Panc1 (cell line): ENCODE data around the gene OR2AE1. TPM values are rescaled to one million over a fixed set of nuclear protein-coding genes. Genes with fewer than 3 reads are reported as not detected.

ENCODE experiments used
- ATAC-seq: fragments of 200-7000 bp; cut with Tn5 transposase; 2 replicates; pipeline ENCODE4 v1.9.1; 2020; ENCODE audit warnings: mild to moderate bottlenecking, moderate library complexity
- BruUV-seq: library from RNA; stranded (reverse); fragments of 400-500 nt; replicated peaks from 2 replicates; lab custom pipeline; 2021; lab: Mats Ljungman, UMichigan
- CTCF ChIA-PET: fragments of 300-600 bp; sonication (Branson Sonifier 250); formaldehyde crosslinking; loops from one replicate; lab custom pipeline; 2022; ENCODE audit warnings: antibody characterized with exemption; lab: Charles Lee
- POLR2A ChIA-PET: fragments of 300-600 bp; sonication (Branson Sonifier 250); formaldehyde crosslinking; loops from one replicate; lab custom pipeline; 2022; ENCODE audit warnings: antibody characterized with exemption; lab: Charles Lee
- DNase-seq: peaks from one replicate; pipeline ENCODE4 v3.0.0-alpha.2; 2010; ENCODE audit warnings: low read depth, low spot score
- H3K27ac ChIP-seq: 2 replicates; pipeline ENCODE4 v1.5.1; 2011; ENCODE audit warnings: mild to moderate bottlenecking, low read length, inconsistent platforms
- H3K27me3 ChIP-seq: fragments of 200-500 bp; sonication (Bioruptor generic); 2 replicates; pipeline ENCODE4 v1.6.0; 2014; ENCODE audit warnings: low read length, inconsistent platforms; ENCODE audit not compliant: control insufficient read depth, insufficient read depth
- H3K36me3 ChIP-seq: fragments of 200-500 bp; sonication (Bioruptor generic); 2 replicates; pipeline ENCODE4 v1.5.1; 2014; ENCODE audit warnings: inconsistent platforms, mild to moderate bottlenecking, low read length, moderate library complexity; ENCODE audit not compliant: control insufficient read depth, insufficient read depth
- H3K4me1 ChIP-seq: 2 replicates; pipeline ENCODE4 v1.5.1; 2011; ENCODE audit warnings: inconsistent platforms, mild to moderate bottlenecking, low read length, moderate library complexity; ENCODE audit not compliant: control insufficient read depth, insufficient read depth
- H3K4me3 ChIP-seq, 2 experiments: 2 replicates each; pipeline ENCODE4 v1.5.1; 2011 to 2012; ENCODE audit warnings: low read depth in 2 of 2, low read length in 2 of 2, mild to moderate bottlenecking in 2 of 2, inconsistent platforms in 1 of 2, moderate library complexity in 1 of 2
- H3K9me3 ChIP-seq: fragments of 200-500 bp; sonication (Bioruptor generic); 2 replicates; pipeline ENCODE4 v1.5.1; 2014; ENCODE audit warnings: low read depth, mild to moderate bottlenecking, inconsistent platforms, low read length, moderate library complexity; ENCODE audit not compliant: control insufficient read depth, insufficient read depth
- CTCF ChIP-seq: fragments of 450-650 bp; IDR thresholded peaks from 2 replicates; pipeline ENCODE4 v1.5.1; 2017; ENCODE audit warnings: mild to moderate bottlenecking
- POLR2AphosphoS5 ChIP-seq: IDR thresholded peaks from 2 replicates; pipeline ENCODE4 v1.6.1; 2012; ENCODE audit warnings: mild to moderate bottlenecking, low read depth, low read length, moderate library complexity
- REST ChIP-seq, 2 experiments: IDR thresholded peaks; 2 replicates each; pipeline ENCODE4 v1.6.1; 2011 to 2012; ENCODE audit warnings: low read depth in 2 of 2, control low read depth in 1 of 2, low read length in 1 of 2, mild to moderate bottlenecking in 1 of 2, moderate library complexity in 1 of 2; ENCODE audit not compliant: insufficient read depth in 1 of 2
- SIN3A ChIP-seq: IDR thresholded peaks from 2 replicates; pipeline ENCODE4 v1.6.1; 2012; ENCODE audit warnings: low read depth, mild to moderate bottlenecking, low read length, moderate library complexity, borderline replicate concordance; ENCODE audit not compliant: insufficient read depth
- TCF7L2 ChIP-seq: IDR thresholded peaks from 2 replicates; pipeline ENCODE4 v1.6.1; 2011; ENCODE audit warnings: mild to moderate bottlenecking, low read depth, low read length, inconsistent platforms
- in situ Hi-C: cut with HindIII; loops from 2 replicates; pipeline ENCODE4 v1.10.0; 2016; ENCODE audit warnings: low sequenced_read_pairs, low pct_unique_long_range_greater_than_20kb
- intact Hi-C: fragments of 100-400 bp; cut with micrococcal nuclease; formaldehyde crosslinking; loops from one replicate; pipeline ENCODE4 v1.10.0; 2022; ENCODE audit not compliant: unreplicated experiment
- total RNA-seq: library from RNA; stranded (reverse); gene quantifications from one replicate; pipeline ENCODE4 v1.2.1, GENCODE V29; 2021; ENCODE audit not compliant: unreplicated experiment

Gene OR2AE1
- total RNA-seq, 1 experiment from 2014 or later = not detected

DNA sequence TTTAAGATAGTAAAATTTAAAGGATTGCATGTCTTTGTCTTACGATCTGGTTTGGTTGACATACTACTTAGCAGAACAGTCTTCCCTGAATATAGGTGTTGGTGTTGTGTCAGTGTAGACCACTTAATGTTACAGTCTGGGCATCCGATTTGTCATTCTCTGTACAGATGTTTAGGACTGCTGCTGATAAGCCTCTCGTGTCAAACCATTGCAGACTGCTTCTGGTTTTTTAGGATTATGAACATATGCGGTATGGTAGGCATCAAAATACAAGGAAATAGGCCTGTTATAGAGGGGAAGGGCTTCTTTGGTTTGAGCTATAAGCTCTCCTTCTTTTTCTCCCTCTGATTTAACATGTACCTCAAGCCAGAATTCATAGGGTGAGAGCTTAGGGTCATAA, 41.6 kb downstream of the OR2AE1 start:
- Histone ChIP-seq H3K4me3 (no peak overlapping the region), H3K27me3 (peaks cover 10% of the 10 kb centered on the region), H3K9me3 (no peaks in the 10 kb centered on the region), H3K27ac (no peak overlapping the region), H3K36me3 (no peaks in the 10 kb centered on the region), H3K4me1 (no peaks in the 10 kb centered on the region)
- BruUV-seq = no TSS peak
- ATAC-seq (no peak), DNase-seq (no peak)
- ChIA-PET CTCF (no interaction called here), POLR2A (no interaction called here)
- no peak for TF ChIP-seq POLR2AphosphoS5
- TF ChIP-seq CTCF = no peak
- no peak for TF ChIP-seq TCF7L2
- TF ChIP-seq REST (IDR thresholded peaks at IDR 0.05; ENCODE audit: insufficient read depth in 1 of 2, low read depth in 2 of 2, low read length in 1 of 2) = no peak
- no peak for TF ChIP-seq SIN3A
- in situ Hi-C loops = no loop called here
- intact Hi-C loops = no loop called here

- DNase-seq = no peak
- no peak for TF ChIP-seq TCF7L2
- no peak for TF ChIP-seq CTCF
- TF ChIP-seq REST (IDR thresholded peaks at IDR 0.05; ENCODE audit: insufficient read depth in 1 of 2, low read depth in 2 of 2, low read length in 1 of 2) = no peak
- no peak for TF ChIP-seq SIN3A
- TF ChIP-seq POLR2AphosphoS5 = no peak
- no peak for ATAC-seq
- Histone ChIP-seq H3K27ac (no peak overlapping the region), H3K36me3 (no peaks in the 10 kb centered on the region), H3K27me3 (peaks cover 12% of the 10 kb centered on the region), H3K4me1 (no peaks in the 10 kb centered on the region), H3K9me3 (no peaks in the 10 kb centered on the region), H3K4me3 (no peak overlapping the region)
- ChIA-PET POLR2A (no interaction called here), CTCF (no interaction called here)
- intact Hi-C loops (no loop called here), in situ Hi-C loops (no loop called here)
- no TSS peak for BruUV-seq
These were observed 42.5 kb downstream of the OR2AE1 start for GRCh38 chr7:99834382-99834781.
